ENCODE data around the gene IL21R.
A peak's percentile ranks its signal among the peaks of the same experiment; 100 is the strongest.
"Not testable (repeated sequence)": the region's sequence is repeated elsewhere in the genome, so short reads cannot be mapped to it uniquely, and the experiment has no call there.

The IL21R gene

DNA sequence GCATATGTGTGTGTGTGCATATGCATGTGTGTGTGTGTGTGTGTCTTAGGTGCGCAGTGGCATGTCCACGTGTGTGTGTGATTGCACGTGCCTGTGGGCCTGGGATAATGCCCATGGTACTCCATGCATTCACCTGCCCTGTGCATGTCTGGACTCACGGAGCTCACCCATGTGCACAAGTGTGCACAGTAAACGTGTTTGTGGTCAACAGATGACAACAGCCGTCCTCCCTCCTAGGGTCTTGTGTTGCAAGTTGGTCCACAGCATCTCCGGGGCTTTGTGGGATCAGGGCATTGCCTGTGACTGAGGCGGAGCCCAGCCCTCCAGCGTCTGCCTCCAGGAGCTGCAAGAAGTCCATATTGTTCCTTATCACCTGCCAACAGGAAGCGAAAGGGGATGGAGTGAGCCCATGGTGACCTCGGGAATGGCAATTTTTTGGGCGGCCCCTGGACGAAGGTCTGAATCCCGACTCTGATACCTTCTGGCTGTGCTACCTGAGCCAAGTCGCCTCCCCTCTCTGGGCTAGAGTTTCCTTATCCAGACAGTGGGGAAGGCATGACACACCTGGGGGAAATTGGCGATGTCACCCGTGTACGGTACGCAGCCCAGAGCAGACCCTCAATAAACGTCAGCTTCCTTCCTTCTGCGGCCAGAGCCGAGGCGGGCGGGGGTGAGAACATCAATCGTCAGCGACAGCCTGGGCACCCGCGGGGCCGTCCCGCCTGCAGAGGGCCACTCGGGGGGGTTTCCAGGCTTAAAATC is 47.6 kb downstream of the IL21R start:
- no peak overlapping the region for H3K4me3 ChIP-seq (replicated peaks in 1 of 2; ENCODE audit: low read depth in 2 of 2, low read length in 2 of 2)
- TF ChIP-seq, protein P1, sequence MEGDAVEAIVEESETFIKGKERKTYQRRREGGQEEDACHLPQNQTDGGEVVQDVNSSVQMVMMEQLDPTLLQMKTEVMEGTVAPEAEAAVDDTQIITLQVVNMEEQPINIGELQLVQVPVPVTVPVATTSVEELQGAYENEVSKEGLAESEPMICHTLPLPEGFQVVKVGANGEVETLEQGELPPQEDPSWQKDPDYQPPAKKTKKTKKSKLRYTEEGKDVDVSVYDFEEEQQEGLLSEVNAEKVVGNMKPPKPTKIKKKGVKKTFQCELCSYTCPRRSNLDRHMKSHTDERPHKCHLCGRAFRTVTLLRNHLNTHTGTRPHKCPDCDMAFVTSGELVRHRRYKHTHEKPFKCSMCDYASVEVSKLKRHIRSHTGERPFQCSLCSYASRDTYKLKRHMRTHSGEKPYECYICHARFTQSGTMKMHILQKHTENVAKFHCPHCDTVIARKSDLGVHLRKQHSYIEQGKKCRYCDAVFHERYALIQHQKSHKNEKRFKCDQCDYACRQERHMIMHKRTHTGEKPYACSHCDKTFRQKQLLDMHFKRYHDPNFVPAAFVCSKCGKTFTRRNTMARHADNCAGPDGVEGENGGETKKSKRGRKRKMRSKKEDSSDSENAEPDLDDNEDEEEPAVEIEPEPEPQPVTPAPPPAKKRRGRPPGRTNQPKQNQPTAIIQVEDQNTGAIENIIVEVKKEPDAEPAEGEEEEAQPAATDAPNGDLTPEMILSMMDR (IDR thresholded peaks at IDR 0.05; ENCODE audit: low read depth, low read length) = no peak
- DNase-seq (ENCODE audit: low read depth in 2 of 2) = no peak

DNA sequence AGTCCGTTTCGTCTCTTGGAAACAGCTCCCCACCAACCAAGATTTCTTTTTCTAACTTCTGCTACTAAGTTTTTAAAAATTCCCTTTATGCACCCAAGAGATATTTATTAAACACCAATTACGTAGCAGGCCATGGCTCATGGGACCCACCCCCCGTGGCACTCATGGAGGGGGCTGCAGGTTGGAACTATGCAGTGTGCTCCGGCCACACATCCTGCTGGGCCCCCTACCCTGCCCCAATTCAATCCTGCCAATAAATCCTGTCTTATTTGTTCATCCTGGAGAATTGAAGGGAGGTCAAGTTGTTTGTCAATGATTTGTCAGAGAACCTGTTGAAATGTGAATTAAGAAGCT is 48.2 kb downstream of the IL21R start:
- TF ChIP-seq, protein P1 (IDR thresholded peaks at IDR 0.05; ENCODE audit: low read depth, low read length) = no peak
- no peak for DNase-seq (ENCODE audit: low read depth in 2 of 2)
- no peak overlapping the region for H3K4me3 ChIP-seq (replicated peaks in 1 of 2; ENCODE audit: low read depth in 2 of 2, low read length in 2 of 2)

DNA sequence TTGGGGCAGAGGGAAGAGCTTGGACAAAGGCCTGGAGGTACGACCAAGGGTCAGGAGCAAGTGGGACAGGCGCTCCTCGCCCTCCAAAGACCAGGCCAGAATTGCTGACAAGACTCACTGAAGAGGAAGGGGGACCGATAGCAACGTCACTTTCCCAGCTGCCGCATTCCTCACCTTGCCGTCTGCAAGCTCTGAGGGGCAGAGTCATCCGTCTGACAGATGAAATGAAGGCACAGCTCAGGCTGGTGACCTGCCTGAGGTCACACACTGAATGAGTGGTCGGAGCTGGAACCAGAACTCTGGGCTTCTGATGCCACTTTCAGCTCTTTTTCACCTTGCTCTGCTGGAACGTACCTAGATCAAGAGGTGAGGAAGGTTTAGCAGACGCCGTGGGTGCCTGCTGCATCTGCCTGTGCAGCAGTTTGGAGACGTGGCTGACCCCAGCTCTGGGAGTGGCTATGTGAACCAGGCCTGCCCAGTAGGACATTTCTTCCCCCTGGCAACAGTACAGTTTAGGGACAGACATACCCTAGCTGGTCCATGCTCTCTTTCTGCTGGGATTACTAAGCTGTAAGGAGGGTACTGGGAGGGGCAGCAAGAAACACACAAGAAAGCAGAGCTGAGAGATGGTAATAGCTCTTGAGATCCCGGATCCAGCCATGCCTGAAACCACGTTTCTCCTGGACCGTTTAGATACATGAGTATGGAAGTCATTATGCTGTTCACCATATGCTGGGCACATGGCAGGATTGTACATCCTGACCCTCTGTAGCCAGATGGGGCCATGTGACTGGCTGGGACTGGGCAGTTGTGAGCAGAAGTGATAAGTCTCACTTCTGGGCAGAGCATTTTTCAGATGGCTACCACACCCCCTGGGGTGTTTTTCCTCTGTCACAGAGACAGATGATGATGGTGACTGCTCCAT is 50.9 kb downstream of the IL21R start:
- TF ChIP-seq, protein P1 (IDR thresholded peaks at IDR 0.05; ENCODE audit: low read depth, low read length) = no peak
- no peak overlapping the region for H3K4me3 ChIP-seq (replicated peaks in 1 of 2; ENCODE audit: low read depth in 2 of 2, low read length in 2 of 2)
- no peak for DNase-seq (ENCODE audit: low read depth in 2 of 2)

DNA sequence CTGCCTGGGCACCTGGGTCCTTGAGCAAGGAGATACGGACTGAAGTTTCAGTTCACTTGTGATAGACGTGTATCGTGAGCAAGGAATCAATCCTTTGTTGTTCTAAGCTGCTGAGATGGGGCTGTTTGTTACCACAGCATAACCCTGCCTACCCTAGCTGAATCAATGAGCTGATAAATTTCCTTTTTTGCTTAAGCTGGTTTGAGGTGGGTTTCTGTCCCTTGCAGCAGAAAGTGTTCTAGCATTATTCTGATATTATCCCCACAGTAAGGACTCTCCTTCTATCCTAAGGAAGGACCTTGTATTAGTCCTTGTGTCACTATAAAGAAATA is 51.5 kb downstream of the IL21R start:
- no peak overlapping the region for H3K4me3 ChIP-seq (replicated peaks in 1 of 2; ENCODE audit: low read depth in 2 of 2, low read length in 2 of 2)
- TF ChIP-seq, protein P1 (IDR thresholded peaks at IDR 0.05; ENCODE audit: low read depth, low read length) = no peak
- no peak for DNase-seq (ENCODE audit: low read depth in 2 of 2)

DNA sequence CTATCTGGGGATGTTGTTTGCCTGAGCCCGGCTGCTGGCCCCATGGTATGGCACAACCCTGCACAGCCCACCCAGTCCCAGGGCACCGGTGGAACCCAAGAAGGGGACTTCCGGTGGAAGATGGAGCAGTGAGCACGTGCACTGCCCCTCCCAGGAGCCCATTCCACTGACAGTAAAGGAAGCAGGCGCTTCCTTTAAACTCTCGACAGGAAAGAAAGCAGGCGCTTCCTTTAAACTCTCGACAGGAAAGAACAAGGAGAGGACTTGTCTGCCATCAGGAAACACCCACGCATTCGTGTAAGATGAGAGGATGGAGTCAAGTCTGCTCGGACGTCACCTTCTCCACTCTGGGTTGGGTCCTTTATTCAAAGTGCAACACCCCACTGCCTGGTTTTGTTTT is 53.7 kb downstream of the IL21R start:
- DNase-seq (ENCODE audit: low read depth in 2 of 2) = peak; percentile 45 to 58
- TF ChIP-seq, protein P1 (IDR thresholded peaks at IDR 0.05; ENCODE audit: low read depth, low read length) = no peak
- H3K4me3 ChIP-seq (replicated peaks in 1 of 2; ENCODE audit: low read depth in 2 of 2, low read length in 2 of 2) = no peak overlapping the region

DNA sequence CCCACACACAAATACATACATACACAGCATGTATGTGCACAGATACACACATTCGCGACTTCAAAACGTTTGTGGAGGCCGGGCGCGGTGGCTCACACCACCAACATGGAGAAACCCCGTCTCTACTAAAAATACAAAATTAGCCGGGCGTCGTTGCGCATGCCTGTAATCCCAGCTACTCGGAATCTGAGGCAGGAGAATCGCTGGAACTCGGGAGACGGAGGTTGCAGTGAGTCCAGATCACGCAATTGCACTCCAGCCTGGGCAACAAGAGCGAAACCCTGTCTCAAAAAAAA is 55.6 kb downstream of the IL21R start:
- DNase-seq (ENCODE audit: low read depth in 2 of 2) = not testable (repeated sequence)

DNA sequence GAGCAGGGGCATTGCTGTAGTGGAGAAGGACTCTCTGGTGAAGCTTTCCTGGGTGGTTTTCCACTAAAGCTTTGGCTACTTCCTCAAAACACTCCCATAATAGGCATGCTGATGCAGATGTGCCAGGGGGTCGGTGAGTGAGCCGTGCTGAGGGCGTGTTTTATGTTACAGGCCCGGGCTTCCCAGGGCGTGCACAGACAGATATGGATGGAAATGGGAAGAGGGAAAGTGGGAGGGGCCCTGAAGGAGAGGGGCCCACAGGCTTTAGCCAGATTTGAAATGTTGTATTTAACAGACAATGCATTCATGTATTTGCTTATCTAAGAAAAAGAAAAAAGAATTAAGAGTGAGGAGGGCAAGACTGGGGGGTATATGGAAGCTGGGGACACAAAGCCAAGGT is 56.3 kb downstream of the IL21R start:
- H3K4me3 ChIP-seq (replicated peaks in 1 of 2; ENCODE audit: low read depth in 2 of 2, low read length in 2 of 2) = no peak overlapping the region
- TF ChIP-seq, protein P1 (IDR thresholded peaks at IDR 0.05; ENCODE audit: low read depth, low read length) = no peak
- no peak for DNase-seq (ENCODE audit: low read depth in 2 of 2)

More for the DNA sequence above, 55.6 kb downstream of the IL21R start:
- H3K4me3 ChIP-seq (replicated peaks in 1 of 2; ENCODE audit: low read depth in 2 of 2, low read length in 2 of 2) = not testable (repeated sequence)

Measured in cardiac fibroblast (primary cell).